ENCODE data around the gene FAAP20. TPM values are rescaled to one million over a fixed set of nuclear protein-coding genes. Genes with fewer than 3 reads are reported as not detected.
A peak's percentile ranks its signal among the peaks of the same experiment; 100 is the strongest.

FAAP20 gene
- total RNA-seq, 2 donors from 2014 or later = 44.6 to 48.6 TPM

DNA sequence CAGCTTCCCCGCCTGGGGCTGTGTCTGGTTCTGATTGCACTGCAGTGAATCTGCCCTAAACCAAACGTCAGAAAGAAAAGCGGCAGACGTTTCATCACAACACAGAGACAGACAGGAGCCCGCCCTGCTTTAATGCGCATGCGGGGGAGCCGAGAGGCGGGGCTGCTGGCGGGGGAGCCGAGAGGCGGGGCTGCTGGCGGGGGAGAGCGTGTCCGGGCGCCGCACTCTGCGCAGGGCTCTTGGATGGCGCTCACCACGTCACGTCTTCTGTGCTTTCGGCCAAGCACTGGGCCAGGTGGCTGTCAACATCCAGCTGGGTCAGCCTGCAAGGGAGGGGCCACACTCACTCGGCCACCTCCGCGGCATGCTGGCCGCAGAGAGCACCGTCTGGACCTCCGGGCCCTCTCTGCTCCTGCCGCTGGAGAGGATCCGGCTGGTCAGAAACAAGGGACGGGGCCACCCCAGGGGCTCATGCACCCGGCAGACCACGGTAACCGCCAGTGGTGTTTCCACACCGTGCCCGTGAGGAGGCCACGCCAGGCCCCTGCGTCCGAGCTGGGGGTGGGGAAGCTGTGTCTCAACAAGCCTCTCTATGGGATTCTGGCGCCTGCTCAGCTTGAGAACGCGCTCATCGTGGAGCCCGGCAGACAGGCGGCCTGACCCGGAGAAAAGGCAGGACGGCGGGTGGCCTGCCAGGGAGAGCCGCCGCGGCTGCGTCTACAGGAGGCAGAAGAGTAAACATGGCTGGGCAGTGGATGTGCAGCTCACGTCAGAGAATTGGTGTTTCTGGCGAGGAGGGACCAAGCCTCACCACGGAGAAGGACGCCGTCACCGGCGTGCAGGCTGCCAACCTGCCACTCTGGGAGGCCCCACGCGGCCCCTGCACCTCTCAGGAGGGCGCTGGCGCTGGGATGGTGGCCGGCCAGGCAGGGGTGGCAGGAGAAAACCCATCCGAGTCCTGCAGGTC is 4.8 kb downstream of the FAAP20 start:
- Mint-ChIP-seq H3K36me3 (ENCODE audit: low read depth) (no peaks in the 10 kb centered on the region), H3K27ac (peak overlapping the region; percentile 65), H3K27me3 (no peaks in the 10 kb centered on the region), H3K4me1 (peaks cover 11% of the 10 kb centered on the region), H3K4me3 (peak overlapping the region; percentile 82)
- DNase-seq = peak; percentile 83 to 88 (median 85)
- ATAC-seq = peak; percentile 94
- no peaks in the 10 kb centered on the region for H3K9me3 ChIP-seq (ENCODE audit: control insufficient read depth, low read length, poor library complexity, severe bottlenecking)

DNA sequence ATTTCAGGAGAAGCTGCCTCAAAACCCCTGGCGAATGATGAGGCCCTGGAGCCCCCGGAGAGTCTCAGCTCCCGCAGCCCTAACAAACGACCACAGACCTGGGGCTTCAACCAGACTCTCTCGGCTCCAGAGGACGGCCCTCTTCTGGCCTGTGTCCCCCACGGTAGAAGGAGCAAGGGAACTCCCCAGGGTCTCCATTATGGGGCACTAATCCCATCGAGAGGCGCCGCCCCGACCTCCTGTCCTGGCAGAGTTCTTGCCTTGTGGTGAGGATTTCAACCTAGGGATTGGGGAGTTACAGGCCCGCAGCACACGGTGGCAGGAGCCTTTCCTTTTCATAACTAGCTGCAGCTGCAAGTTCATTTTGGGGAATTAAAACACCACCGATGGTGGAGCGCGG is 6.2 kb downstream of the FAAP20 start:
- Mint-ChIP-seq H3K36me3 (ENCODE audit: low read depth) (no peaks in the 10 kb centered on the region), H3K27ac (no peak overlapping the region), H3K4me3 (no peak overlapping the region), H3K27me3 (no peaks in the 10 kb centered on the region), H3K4me1 (peaks cover 11% of the 10 kb centered on the region)
- H3K9me3 ChIP-seq (ENCODE audit: control insufficient read depth, low read length, poor library complexity, severe bottlenecking) = no peaks in the 10 kb centered on the region
- DNase-seq = no peak
- no peak for ATAC-seq

DNA sequence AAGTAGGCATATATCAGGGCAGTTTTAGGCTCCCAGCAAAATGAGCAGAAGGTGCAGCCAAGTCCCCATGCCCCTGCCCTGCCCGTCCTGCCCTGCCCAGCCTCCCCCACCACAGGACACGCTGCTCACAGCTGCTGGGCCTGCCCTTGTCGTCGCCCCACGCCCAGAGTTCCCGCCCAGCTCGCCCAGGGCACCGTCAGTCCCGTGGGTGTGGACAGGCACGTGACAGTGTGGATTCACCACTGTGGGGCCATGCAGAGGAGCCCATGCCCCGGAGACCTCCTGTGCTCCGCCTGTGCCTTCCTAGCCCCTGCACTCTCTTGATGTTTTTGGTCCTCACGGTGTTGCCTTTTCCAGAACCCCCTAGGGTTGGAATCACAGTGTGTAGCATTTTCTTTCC is 7.0 kb downstream of the FAAP20 start:
- H3K4me3 Mint-ChIP-seq = no peak overlapping the region
- H3K27ac Mint-ChIP-seq = no peak overlapping the region

DNA sequence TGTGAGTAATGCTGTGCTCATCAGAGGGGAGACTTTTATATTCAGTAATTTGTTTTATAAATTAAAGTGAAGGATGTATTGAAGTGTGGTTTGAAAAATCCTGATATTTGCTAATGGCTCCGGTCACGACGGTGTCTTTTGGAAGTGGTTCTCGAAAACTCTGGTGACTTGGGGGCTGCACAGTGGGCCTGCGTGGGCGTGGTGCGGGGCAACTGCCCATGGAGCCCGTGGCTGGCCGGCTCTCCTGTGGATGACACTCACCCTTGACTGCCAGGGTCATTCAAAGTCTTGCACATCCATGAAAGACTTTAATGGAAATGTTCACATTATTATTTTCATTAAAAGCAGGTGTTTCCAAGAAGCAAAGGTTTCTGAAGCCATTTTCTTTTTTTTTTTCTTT is 7.7 kb downstream of the FAAP20 start:
- Mint-ChIP-seq H3K36me3 (ENCODE audit: low read depth) (no peaks in the 10 kb centered on the region), H3K27me3 (no peaks in the 10 kb centered on the region), H3K4me3 (no peak overlapping the region), H3K4me1 (peaks cover 14% of the 10 kb centered on the region), H3K27ac (no peak overlapping the region)
- no peaks in the 10 kb centered on the region for H3K9me3 ChIP-seq (ENCODE audit: control insufficient read depth, low read length, poor library complexity, severe bottlenecking)
- no peak for ATAC-seq
- no peak for DNase-seq

More for the DNA sequence above, 7.0 kb downstream of the FAAP20 start:
- Mint-ChIP-seq H3K27me3 (no peaks in the 10 kb centered on the region), H3K4me1 (peaks cover 14% of the 10 kb centered on the region), H3K36me3 (ENCODE audit: low read depth) (no peaks in the 10 kb centered on the region)
- DNase-seq (no peak), ATAC-seq (no peak)
- no peaks in the 10 kb centered on the region for H3K9me3 ChIP-seq (ENCODE audit: control insufficient read depth, low read length, poor library complexity, severe bottlenecking)

DNA sequence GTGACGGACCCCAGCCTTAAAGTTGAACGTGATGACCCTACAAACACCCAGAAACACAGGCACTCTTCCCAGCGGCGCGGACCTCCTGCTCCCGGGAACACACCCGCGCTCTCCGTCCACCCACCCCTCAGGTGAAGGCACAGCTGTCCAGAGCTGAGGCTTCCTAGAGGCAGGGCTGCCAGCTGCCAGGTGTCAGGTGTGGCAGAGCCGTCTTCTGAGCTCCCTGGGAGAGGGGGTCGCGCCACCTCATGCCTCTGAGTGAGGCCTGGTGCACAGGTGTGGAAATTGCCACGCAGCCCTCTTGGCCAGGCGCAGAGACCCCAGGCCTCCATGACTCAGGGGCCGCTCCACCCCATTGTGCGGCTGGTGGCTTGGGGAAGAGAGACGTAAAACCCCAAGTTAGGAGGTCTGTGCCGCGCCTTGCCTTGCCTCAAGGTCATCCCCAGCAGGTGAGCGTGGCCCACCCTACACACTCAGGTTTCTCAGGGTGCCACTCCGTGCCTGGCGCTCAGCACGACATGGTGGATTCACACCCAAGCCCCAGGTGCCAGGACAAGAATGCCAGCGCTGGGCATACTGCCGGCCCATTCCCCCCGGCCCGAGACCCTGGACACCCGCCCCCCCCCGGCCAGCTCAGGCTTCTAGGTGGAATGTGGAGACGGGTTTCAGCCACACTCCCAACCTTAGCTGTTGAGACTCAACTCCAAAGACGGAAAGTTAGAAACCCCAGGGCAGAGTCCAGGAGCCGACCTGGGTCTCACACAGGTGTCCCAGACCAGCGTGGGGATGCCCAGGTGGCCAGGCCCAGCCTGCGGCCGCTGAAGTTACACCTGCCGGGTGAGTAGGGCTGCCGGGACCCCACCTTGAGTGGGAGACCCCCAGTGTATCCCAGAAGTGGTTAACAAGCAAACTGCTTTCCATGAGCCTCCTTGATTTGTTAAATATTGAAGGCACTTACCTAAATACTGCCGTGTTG is 8.4 kb downstream of the FAAP20 start:
- Mint-ChIP-seq H3K27me3 (no peaks in the 10 kb centered on the region), H3K4me3 (no peak overlapping the region), H3K27ac (no peak overlapping the region), H3K36me3 (ENCODE audit: low read depth) (no peaks in the 10 kb centered on the region), H3K4me1 (peaks cover 13% of the 10 kb centered on the region)
- DNase-seq = no peak
- H3K9me3 ChIP-seq (ENCODE audit: control insufficient read depth, low read length, poor library complexity, severe bottlenecking) = no peaks in the 10 kb centered on the region
- no peak for ATAC-seq

DNA sequence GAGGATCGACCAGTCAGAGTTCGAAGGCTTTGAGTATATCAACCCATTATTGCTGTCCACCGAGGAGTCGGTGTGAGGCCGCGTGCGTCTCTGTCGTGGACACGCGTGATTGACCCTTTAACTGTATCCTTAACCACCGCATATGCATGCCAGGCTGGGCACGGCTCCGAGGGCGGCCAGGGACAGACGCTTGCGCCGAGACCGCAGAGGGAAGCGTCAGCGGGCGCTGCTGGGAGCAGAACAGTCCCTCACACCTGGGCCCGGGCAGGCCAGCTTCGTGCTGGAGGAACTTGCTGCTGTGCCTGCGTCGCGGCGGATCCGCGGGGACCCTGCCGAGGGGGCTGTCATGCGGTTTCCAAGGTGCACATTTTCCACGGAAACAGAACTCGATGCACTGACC is 9.6 kb downstream of the FAAP20 start:
- no peak for ATAC-seq
- DNase-seq = no peak
- Mint-ChIP-seq H3K4me3 (no peak overlapping the region), H3K27ac (no peak overlapping the region), H3K4me1 (peaks cover 7% of the 10 kb centered on the region), H3K27me3 (no peaks in the 10 kb centered on the region), H3K36me3 (ENCODE audit: low read depth) (no peaks in the 10 kb centered on the region)
- no peaks in the 10 kb centered on the region for H3K9me3 ChIP-seq (ENCODE audit: control insufficient read depth, low read length, poor library complexity, severe bottlenecking)

DNA sequence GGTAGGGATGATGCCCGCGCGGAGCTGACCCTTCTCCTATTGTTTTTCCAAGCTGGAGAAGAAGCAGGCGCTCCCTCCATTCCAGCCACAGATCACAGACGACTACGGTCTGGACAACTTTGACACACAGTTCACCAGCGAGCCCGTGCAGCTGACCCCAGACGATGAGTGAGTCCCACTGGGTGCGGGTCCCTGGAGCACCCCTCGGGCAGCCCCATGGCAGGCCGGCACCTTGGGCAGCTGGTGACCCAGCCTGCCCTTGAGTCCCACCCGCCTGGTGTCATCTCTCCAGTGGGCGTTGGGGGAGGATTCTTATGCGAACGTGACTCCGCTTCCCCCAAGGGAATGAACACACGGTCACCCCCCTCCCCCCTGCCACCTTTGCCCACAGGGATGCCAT is 10.0 kb downstream of the FAAP20 start:
- no peaks in the 10 kb centered on the region for H3K9me3 ChIP-seq (ENCODE audit: control insufficient read depth, low read length, poor library complexity, severe bottlenecking)
- Mint-ChIP-seq H3K4me3 (no peak overlapping the region), H3K4me1 (peaks cover 9% of the 10 kb centered on the region), H3K27me3 (no peaks in the 10 kb centered on the region), H3K27ac (no peak overlapping the region), H3K36me3 (ENCODE audit: low read depth) (no peaks in the 10 kb centered on the region)
- no peak for DNase-seq
- ATAC-seq = no peak

DNA sequence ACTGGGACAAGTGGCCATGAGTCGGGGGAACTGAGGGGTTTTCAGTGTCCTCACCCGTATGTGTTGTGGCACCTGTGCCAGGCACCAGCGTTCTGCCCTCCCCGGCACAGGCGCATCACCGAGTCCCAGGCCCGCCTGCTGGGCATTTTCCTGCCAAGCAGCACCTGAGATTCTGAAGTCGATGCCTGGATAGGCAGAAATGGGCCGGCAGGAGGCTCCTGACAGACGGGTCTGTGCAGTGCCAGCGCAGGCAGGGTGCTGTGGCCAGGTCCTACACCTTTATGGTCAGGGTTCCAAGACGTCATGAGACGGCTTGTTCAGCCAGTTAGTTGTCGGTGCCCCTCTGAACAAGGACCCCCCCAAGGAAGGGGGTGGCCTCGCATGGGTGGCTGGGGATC is 10.6 kb downstream of the FAAP20 start:
- Mint-ChIP-seq H3K36me3 (ENCODE audit: low read depth) (no peaks in the 10 kb centered on the region), H3K4me1 (peaks cover 7% of the 10 kb centered on the region), H3K27me3 (no peaks in the 10 kb centered on the region), H3K27ac (peak overlapping the region; percentile 60), H3K4me3 (no peak overlapping the region)
- no peak for DNase-seq
- H3K9me3 ChIP-seq (ENCODE audit: control insufficient read depth, low read length, poor library complexity, severe bottlenecking) = no peaks in the 10 kb centered on the region
- no peak for ATAC-seq

DNA sequence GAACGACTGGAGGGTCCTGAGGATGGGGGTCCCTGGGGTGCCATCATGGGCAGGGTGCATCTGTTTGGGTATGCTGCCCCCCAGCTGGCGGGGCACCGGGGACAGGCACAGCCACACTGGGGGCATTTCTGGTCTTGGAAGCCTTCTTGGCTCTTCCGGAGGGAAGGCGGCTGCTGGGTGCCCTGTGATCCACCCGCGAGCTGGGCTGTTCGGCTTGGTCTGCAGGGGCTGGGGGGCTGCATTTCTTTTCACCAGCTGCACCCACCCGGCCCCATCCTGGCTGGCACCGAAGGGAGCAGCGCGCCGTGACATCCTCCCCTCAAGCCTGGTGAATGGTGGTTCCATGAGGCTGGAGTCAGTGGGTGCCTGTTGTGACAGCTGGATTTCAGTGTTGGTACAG is 12.2 kb downstream of the FAAP20 start:
- Mint-ChIP-seq H3K27me3 (no peaks in the 10 kb centered on the region), H3K4me1 (peaks cover 5% of the 10 kb centered on the region), H3K27ac (peak overlapping the region; percentile 60), H3K4me3 (no peak overlapping the region), H3K36me3 (ENCODE audit: low read depth) (no peaks in the 10 kb centered on the region)
- ATAC-seq = no peak
- H3K9me3 ChIP-seq (ENCODE audit: control insufficient read depth, low read length, poor library complexity, severe bottlenecking) = no peaks in the 10 kb centered on the region
- DNase-seq = no peak

DNA sequence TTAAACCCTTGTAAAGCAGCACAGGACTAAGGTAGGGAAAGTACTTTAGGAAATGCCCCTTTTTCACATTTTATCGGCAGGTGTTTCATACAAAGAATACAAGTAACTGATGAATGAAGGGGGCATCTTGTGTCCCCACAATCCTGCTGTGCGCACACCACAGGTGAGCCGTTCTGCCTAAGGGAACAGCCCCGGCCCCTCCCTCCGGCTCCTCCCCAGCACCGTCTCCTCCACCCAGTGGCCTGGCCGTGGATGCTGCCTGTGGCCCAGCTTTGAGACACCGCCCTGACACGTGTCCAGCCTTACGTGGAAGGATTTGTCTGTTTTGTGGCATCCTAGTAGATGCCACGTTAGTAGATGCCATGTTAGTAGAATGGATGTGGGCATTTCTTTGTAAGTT is 12.8 kb downstream of the FAAP20 start:
- H3K4me1 Mint-ChIP-seq = peaks cover 5% of the 10 kb centered on the region
- no peak overlapping the region for H3K27ac Mint-ChIP-seq
- H3K27me3 Mint-ChIP-seq = no peaks in the 10 kb centered on the region
- H3K4me3 Mint-ChIP-seq = no peak overlapping the region
- DNase-seq (no peak), ATAC-seq (no peak)
- no peaks in the 10 kb centered on the region for H3K9me3 ChIP-seq (ENCODE audit: control insufficient read depth, low read length, poor library complexity, severe bottlenecking)
- no peaks in the 10 kb centered on the region for H3K36me3 Mint-ChIP-seq (ENCODE audit: low read depth)

DNA sequence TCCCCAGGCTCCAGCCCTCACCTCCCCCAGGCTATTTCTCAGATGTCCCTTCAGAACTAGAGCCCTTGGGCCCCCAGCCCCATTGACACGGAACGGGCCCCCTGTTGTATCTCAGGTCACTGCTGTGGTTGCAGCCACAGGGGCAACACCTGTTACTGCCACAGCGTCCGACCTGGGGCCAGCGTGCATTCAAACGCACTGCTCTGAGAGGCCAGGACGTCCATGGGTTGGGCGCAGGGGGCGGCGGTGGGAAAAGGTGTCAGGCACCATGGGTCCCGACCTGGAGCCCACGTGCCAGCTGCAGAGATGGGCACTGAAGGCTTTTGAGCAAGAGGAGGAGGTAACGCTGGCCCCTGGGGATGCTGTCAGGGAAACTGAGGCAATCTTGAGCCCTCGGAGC is 13.3 kb downstream of the FAAP20 start:
- no peaks in the 10 kb centered on the region for H3K36me3 Mint-ChIP-seq (ENCODE audit: low read depth)
- H3K4me3 Mint-ChIP-seq = no peak overlapping the region
- DNase-seq (no peak), ATAC-seq (no peak)
- no peak overlapping the region for H3K27ac Mint-ChIP-seq
- peaks cover 5% of the 10 kb centered on the region for H3K4me1 Mint-ChIP-seq
- H3K27me3 Mint-ChIP-seq = no peaks in the 10 kb centered on the region
- no peaks in the 10 kb centered on the region for H3K9me3 ChIP-seq (ENCODE audit: control insufficient read depth, low read length, poor library complexity, severe bottlenecking)

DNA sequence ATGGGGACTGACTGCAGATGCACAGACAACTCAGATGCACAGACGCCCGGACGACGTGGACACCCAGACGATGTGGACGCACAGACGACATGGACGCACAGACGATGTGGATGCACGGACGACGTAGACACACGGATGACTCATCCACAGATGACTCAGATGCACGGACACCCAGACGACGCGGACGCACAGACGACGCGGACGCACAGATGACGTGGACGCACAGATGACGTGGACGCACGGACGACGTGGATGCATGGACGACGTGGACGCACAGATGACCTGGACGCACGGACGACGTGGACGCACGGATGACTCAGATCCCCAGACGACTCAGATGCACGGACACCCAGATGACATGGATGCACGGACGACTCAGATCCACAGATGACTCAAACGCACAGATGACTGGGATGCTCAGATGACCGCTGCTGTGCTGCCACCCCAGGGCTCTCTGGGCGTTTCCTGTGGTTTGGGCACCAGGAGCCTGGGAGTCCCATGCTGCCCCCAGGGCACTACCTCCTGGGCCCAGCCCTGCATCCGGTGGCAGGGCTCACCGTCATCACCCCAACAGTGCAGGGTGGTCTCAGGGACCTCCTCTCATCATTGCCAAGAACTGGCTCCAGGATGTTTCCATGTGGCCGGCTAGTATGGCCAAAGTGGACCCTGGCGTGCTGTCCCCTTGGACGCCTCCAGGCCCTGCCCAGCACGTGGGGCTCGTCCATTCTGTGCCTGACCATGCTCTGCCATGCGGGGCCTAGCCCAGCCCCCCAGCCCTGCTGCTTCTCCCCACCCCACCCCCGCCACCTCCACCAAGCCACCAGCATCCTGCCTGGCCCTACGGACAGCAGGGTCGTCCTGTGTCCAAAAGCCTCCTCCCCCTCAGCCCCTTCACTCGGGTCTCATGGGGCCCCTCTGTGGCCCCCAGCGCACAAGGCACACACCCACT is 14.0 kb downstream of the FAAP20 start:
- Mint-ChIP-seq H3K27me3 (no peaks in the 10 kb centered on the region), H3K36me3 (ENCODE audit: low read depth) (peaks cover 3% of the 10 kb centered on the region), H3K27ac (no peak overlapping the region), H3K4me1 (peaks cover 5% of the 10 kb centered on the region), H3K4me3 (no peak overlapping the region)
- H3K9me3 ChIP-seq (ENCODE audit: control insufficient read depth, low read length, poor library complexity, severe bottlenecking) = no peaks in the 10 kb centered on the region
- no peak for ATAC-seq
- no peak for DNase-seq

All from T-helper 17 cell (primary cell).